Measurements from ENCODE around the gene MGAT3. TPM values are rescaled to one million over a fixed set of nuclear protein-coding genes. Genes with fewer than 3 reads are reported as not detected.
A peak's percentile ranks its signal among the peaks of the same experiment; 100 is the strongest.

The MGAT3 gene
- total RNA-seq, 1 experiment from 2014 or later, result 0.20 TPM

- TF ChIP-seq MAX (IDR thresholded peaks at IDR 0.05) (no peak), SIN3A (IDR thresholded peaks at IDR 0.05; ENCODE audit: low read depth) (no peak), EZH2 (IDR thresholded peaks at IDR 0.05) (no peak), ZNF274 (IDR thresholded peaks at IDR 0.05; ENCODE audit: low read depth, low read length) (no peak)
These were observed 20.7 kb downstream of the MGAT3 start (continued) for GRCh38 chr22:39477542-39477941.

GRCh38 chr22:39478441-39478850, 21.6 kb downstream of the MGAT3 start:
- H2AFZ ChIP-seq (ENCODE audit: low read depth, low read length, poor library complexity, severe bottlenecking), result no peak overlapping the region
- ATAC-seq (peak; percentile 76), DNase-seq (ENCODE audit: low read depth, low spot score) (no peak)
- H3K9me3 ChIP-seq (ENCODE audit: control insufficient read depth in 1 of 2, insufficient read depth in 1 of 2, low read depth in 1 of 2, low read length in 2 of 2), result no peaks in the 10 kb centered on the region
- no peaks in the 10 kb centered on the region for H3K27me3 ChIP-seq (ENCODE audit: insufficient read depth, low read length)
- CTCF ChIA-PET, result interaction anchor here (1.2 kb wide), 1 partner anchor 561 kb away, joined by 3 read pairs; no protein-coding TSS in a partner anchor
- H3K9ac ChIP-seq (ENCODE audit: low read length), result no peak overlapping the region
- H3K4me1 ChIP-seq (ENCODE audit: control insufficient read depth in 1 of 2, insufficient read depth in 2 of 2, low read length in 2 of 2), result no peaks in the 10 kb centered on the region
- no peaks in the 10 kb centered on the region for H3K9me2 ChIP-seq (ENCODE audit: insufficient read depth)
- no peak overlapping the region for H3K4me3 ChIP-seq (replicated peaks in 1 of 2; ENCODE audit: low read depth in 1 of 2, low read length in 2 of 2)
- RAD21 ChIA-PET (ENCODE audit: low non-redundant PET in 1 of 2, low total read pairs in 2 of 2, uncharacterized antibody in 2 of 2, unreplicated experiment in 2 of 2), result no interaction called here
- H3K36me3 ChIP-seq (ENCODE audit: control insufficient read depth in 1 of 2, insufficient read depth in 2 of 2, low read length in 2 of 2), result no peaks in the 10 kb centered on the region
- TF ChIP-seq TCF7L2 (IDR thresholded peaks at IDR 0.05; ENCODE audit: borderline replicate concordance, extremely low read depth, insufficient read depth, insufficient read length) (no peak), SIN3A (IDR thresholded peaks at IDR 0.05; ENCODE audit: low read depth) (no peak), POLR2A (IDR thresholded peaks at IDR 0.05; ENCODE audit: borderline replicate concordance, extremely low read depth, insufficient read depth, insufficient read length) (no peak), FOSL1 (IDR thresholded peaks at IDR 0.05; ENCODE audit: low read depth) (no peak), REST (IDR thresholded peaks at IDR 0.05; ENCODE audit: low read depth) (peak; percentile 93)
- TF ChIP-seq, protein P1, sequence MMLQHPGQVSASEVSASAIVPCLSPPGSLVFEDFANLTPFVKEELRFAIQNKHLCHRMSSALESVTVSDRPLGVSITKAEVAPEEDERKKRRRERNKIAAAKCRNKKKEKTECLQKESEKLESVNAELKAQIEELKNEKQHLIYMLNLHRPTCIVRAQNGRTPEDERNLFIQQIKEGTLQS (IDR thresholded peaks at IDR 0.05), result no peak
- POLR2A ChIA-PET, result interaction anchor here (0.7 kb wide), 1 partner anchor 48 kb away, joined by 4 read pairs; no protein-coding TSS in a partner anchor
- H4K20me1 ChIP-seq (ENCODE audit: insufficient read depth), result no peaks in the 10 kb centered on the region
- no peak overlapping the region for H3K4me2 ChIP-seq (ENCODE audit: low read length)
- no peaks in the 10 kb centered on the region for H3K79me2 ChIP-seq (ENCODE audit: insufficient read depth, low read length)
- intact Hi-C loops (cut with micrococcal nuclease), result no loop called here
- no TSS peak for BruUV-seq (replicated peaks)
- no peak overlapping the region for H3K27ac ChIP-seq (ENCODE audit: low read depth, low read length)

All from HCT116 (cell line).